ENCODE data around the gene SND1.
A peak's percentile ranks its signal among the peaks of the same experiment; 100 is the strongest.

SND1 gene

GRCh38 chr7:127859330-127859729 is 207.3 kb downstream of the SND1 start:
- no peak for TF ChIP-seq CTCF (conservative IDR thresholded peaks at IDR 0.05; ENCODE audit: low read length)
- no peak for DNase-seq (ENCODE audit: low read depth)
- no peak overlapping the region for H3K4me3 ChIP-seq (ENCODE audit: low read length)

DNA sequence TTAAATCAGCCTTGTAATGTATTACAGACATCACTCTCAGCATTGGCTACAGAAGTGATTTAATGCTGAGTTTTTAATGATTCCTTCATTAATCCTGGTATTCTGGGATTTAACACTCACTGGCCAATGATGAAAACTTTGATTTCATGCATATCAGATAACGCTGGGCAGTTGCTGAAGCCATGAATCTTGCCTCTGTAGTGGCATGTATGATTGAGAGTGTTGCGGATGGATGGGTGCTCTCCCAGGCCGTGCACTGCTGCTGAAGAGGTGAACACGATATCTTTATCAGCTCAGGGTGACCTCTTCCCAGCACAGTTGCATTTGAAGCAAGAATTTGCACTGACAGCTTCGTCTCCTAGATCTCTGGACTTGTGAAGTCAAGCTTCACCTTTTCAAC is 210.5 kb downstream of the SND1 start:
- TF ChIP-seq CTCF (conservative IDR thresholded peaks at IDR 0.05; ENCODE audit: low read length), result no peak
- H3K4me3 ChIP-seq (ENCODE audit: low read length), result no peak overlapping the region
- no peak for DNase-seq (ENCODE audit: low read depth)

GRCh38 chr7:127863082-127863481 is 211.1 kb downstream of the SND1 start:
- no peak overlapping the region for H3K4me3 ChIP-seq (ENCODE audit: low read length)
- TF ChIP-seq CTCF (conservative IDR thresholded peaks at IDR 0.05; ENCODE audit: low read length), result no peak
- no peak for DNase-seq (ENCODE audit: low read depth)

DNA sequence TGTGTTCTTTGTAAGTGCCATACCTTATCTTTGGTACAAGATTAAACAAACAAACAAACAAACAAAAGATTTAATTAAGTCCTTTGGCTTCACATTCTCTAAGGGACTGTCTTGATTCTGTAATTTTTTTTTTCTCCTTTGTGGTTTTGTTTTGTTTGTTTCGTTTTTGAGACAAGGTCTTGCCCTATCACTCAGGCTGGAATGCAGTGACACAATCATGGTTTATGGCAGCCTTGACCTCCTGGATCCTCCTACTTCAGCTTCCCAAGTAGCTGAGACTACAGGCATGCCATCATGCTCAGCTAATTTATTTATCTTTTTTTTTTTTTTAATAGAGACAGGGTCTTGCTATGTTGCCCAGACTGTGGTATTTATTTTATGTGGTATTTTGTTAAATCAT is 213.5 kb downstream of the SND1 start:
- H3K4me3 ChIP-seq (ENCODE audit: low read length), result no peak overlapping the region
- peak; percentile 82 for DNase-seq (ENCODE audit: low read depth)
- no peak for TF ChIP-seq CTCF (conservative IDR thresholded peaks at IDR 0.05; ENCODE audit: low read length)

DNA sequence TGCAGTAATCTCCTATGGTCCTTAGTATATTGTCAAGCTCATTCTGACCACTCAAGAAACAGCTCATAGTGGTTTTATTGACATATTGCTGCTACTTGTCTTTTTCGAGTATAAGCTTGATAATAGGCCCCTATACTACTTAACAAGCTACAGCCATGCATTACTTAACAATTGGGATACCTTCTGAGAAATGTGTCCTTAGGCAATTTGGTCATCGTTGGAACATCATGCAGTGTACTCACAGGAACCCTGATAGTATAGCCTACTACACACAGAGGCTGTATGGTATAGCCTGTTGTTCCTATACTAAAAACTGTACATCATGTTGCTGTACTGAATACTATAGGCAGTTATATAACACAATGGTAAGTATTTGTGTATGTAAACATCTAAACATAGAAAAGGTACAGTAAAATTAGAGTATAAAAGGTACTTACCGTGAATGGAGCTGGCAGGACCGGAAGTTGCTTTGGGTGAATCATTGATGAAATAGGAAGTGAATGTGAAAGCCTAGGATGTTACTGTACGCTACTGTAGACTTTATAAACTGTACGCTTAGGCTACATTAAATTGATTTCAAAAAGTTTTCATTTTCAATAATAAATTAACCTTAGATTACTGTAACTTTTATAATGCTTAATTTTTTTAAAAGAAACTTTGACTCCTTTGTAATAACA is 218.4 kb downstream of the SND1 start:
- no peak for DNase-seq (ENCODE audit: low read depth)
- H3K4me3 ChIP-seq (ENCODE audit: low read length), result no peak overlapping the region
- TF ChIP-seq CTCF (conservative IDR thresholded peaks at IDR 0.05; ENCODE audit: low read length), result no peak

DNA sequence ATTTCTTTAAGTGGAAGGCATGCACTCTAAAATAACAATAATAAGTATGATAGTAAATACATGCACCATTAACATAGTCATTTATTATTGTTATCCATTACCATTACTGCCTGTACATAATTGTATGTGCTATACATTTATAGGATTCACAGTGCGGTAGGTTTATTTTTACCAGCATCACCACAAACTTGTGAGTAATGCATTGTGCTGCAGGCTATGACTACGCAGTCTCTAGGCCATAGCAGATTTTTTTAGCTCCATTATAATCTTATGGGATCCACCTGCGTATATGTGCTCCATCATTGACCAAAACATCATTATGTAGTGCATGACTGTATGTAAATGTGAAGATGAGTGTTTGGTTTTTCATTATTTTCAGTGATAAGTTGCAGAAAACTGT is 219.2 kb downstream of the SND1 start:
- TF ChIP-seq CTCF (conservative IDR thresholded peaks at IDR 0.05; ENCODE audit: low read length), result no peak

DNA sequence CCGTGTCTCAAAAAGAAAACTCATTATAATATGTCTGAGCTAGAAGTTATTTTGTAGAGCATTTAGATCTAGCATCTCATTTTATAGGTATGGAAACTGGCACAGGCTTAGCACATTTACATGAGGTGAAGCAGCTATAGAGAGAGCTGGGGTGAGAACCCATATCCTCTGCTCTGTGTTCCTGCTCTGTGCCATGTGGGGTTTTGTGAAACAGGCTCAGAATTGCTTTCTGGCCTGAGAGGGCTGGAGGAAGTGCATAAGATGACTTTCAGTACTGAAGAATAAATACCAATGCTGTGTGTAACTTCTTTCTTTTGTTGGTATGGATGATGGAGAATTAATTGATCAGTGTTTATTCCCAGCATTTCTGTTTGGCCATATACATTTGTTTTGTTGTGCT is 220.1 kb downstream of the SND1 start:
- TF ChIP-seq CTCF (conservative IDR thresholded peaks at IDR 0.05; ENCODE audit: low read length), result no peak
- no peak overlapping the region for H3K4me3 ChIP-seq (ENCODE audit: low read length)
- peak; percentile 25 for DNase-seq (ENCODE audit: low read depth)

More for the DNA sequence above, 219.2 kb downstream of the SND1 start:
- H3K4me3 ChIP-seq (ENCODE audit: low read length), result no peak overlapping the region
- no peak for DNase-seq (ENCODE audit: low read depth)
